ENCODE measurements around the gene ASB8. TPM values are rescaled to one million over a fixed set of nuclear protein-coding genes. Genes with fewer than 3 reads are reported as not detected.
"Not testable (repeated sequence)": the region's sequence is repeated elsewhere in the genome, so short reads cannot be mapped to it uniquely, and the experiment has no call there.

The ASB8 gene
- total RNA-seq, 4 donors from 2014 or later: 13.7 to 32.0 (median 22.3) TPM

- DNase-seq (ENCODE audit: low spot score) (no peak), ATAC-seq (ENCODE audit: low FRiP score) (no peak)
- no peak for TF ChIP-seq CTCF (IDR thresholded peaks at IDR 0.05)
Observed at GRCh38 chr12:48135027-48135426, 22.3 kb downstream of the ASB8 start.

DNA sequence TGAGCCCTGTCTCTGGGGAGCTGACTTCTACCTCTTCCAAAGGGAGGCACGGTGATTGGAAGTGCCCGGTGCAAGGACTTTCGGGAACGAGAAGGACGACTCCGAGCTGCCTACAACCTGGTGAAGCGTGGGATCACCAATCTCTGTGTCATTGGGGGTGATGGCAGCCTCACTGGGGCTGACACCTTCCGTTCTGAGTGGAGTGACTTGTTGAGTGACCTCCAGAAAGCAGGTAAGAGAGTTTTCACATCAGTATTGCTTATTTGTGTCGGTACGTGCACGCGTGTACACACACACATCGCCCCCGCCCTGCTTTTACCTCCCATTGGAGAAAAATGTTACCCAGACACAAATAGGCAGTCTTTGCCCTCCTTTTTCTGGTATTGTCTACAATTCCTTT lies 24.5 kb downstream of the ASB8 start:
- TF ChIP-seq CTCF (IDR thresholded peaks at IDR 0.05): no peak
- no peak for DNase-seq (ENCODE audit: low spot score)
- no peak for ATAC-seq (ENCODE audit: low FRiP score)

- TF ChIP-seq CTCF (IDR thresholded peaks at IDR 0.05): no peak
- no peak for ATAC-seq (ENCODE audit: low FRiP score)
- DNase-seq (ENCODE audit: low spot score): no peak
Observed at GRCh38 chr12:48131517-48131916, 25.8 kb downstream of the ASB8 start.

GRCh38 chr12:48129376-48129775 lies 27.9 kb downstream of the ASB8 start:
- TF ChIP-seq CTCF (IDR thresholded peaks at IDR 0.05): no peak
- ATAC-seq (ENCODE audit: low FRiP score) (no peak), DNase-seq (ENCODE audit: low spot score) (no peak)

GRCh38 chr12:48128800-48129199 lies 28.5 kb downstream of the ASB8 start:
- no peak for ATAC-seq (ENCODE audit: low FRiP score)
- TF ChIP-seq CTCF (IDR thresholded peaks at IDR 0.05): no peak
- no peak for DNase-seq (ENCODE audit: low spot score)

- DNase-seq (ENCODE audit: low spot score) (no peak), ATAC-seq (ENCODE audit: low FRiP score) (no peak)
- TF ChIP-seq CTCF (IDR thresholded peaks at IDR 0.05): no peak
Observed at GRCh38 chr12:48126953-48127630, 30.2 kb downstream of the ASB8 start.

DNA sequence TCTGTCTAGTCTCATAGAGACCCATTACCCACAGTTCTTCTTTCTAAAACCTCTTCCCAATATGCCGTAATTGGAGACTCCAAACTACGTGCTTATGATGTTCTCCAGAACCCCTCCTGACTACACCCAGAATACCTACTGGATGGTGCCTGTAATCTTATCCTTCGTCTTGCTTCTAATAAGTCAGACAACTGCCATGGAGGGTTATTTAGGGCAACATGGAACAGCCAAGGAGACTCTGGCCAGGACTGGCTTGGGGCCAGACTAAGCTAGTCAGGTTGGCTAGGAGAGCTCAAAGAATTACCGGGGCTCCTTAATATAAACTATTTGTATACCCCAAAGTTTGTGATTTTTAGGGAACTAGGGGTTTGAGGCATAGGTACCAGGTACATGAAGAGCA lies 31.3 kb downstream of the ASB8 start:
- ATAC-seq (ENCODE audit: low FRiP score): no peak
- DNase-seq (ENCODE audit: low spot score): no peak
- no peak for TF ChIP-seq CTCF (IDR thresholded peaks at IDR 0.05)

- not testable (repeated sequence) for DNase-seq (ENCODE audit: low spot score); ATAC-seq (ENCODE audit: low FRiP score)
Observed at GRCh38 chr12:48125542-48125941, 31.8 kb downstream of the ASB8 start.
